ENCODE results near the gene KMT2C.

- TF ChIP-seq CTCF (IDR thresholded peaks at IDR 0.05) = no peak
- TF ChIP-seq POLR2AphosphoS5 (IDR thresholded peaks at IDR 0.05) = no peak
- no peak for TF ChIP-seq POLR2A (IDR thresholded peaks at IDR 0.05)
These were observed 323.0 kb downstream of the KMT2C start for GRCh38 chr7:152112829-152113228.
